Measurements from ENCODE around the gene ASB8.

The ASB8 gene, protein sequence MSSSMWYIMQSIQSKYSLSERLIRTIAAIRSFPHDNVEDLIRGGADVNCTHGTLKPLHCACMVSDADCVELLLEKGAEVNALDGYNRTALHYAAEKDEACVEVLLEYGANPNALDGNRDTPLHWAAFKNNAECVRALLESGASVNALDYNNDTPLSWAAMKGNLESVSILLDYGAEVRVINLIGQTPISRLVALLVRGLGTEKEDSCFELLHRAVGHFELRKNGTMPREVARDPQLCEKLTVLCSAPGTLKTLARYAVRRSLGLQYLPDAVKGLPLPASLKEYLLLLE

DNA sequence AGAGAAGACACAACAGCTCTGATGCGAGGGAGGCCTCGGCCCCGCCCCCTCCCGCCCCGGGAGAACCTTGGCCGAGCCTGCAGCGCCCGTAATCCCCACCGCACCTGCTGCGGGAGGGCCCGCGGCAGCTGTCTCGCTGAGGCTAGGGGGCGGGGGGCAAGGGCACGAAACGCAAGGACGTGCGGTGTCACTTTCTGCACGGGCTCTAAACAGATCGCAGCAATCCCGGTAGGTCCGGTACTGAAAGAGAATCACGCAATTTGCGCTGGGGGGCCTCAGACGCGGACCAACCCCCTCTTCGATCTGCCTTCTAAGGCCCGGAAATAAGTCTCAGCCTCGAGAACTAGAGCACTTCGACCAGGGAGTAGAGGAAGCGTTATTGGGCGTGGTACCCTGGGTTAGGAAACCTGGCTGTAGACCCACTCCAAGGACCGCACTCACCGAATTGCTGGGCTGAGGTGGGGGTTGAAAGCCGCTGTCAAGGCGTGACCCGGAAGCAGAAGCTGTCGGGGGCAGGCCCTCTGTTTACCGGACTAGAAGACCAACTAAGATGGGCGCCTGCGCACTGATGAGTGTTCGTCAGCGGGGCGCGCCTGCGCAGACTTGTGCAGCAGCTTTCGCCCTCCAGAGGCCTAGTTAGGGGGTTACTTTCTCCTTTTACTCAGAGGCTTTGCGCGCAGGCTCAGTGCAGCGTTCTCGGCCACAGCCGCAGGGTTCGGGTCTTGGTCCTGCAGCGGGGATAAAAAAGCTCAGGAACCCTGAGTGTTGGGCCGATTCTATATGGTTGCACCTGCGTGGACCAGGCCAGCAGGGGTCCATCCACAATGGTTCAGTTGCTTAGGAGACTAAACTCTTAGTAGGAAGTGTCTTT lies at the start of gene ASB8:
ASB8 (minus strand) TSS at position 498 of the 871 bp plus-strand sequence. CDS start 4,019 bp downstream, outside the sequence.
- in situ Hi-C loops (cut with HindIII; ENCODE audit: low pct_ligation_motif_present, low pct_unique_long_range_greater_than_20kb, low sequenced_read_pairs): no loop called here
- DNase-seq: peak; percentile 100

DNA sequence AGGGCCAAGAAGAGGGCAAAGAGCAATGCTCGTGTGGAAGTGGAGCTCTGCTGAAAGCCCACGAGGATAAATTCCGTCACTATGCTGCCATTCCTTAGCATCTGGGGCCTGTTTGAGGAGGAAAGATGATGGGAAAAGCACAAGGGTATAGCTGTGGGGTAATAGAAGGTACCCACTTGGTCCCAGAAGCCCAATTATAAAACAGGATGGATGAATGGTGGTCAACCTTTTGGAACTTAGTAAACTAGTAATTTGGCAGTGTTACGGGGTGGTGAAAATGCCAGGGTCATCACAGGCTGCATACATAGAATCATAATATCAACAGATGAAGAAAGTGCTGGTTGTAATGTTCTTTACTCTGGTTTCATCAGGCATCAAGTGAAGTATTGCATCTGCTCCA lies 45.9 kb upstream of the ASB8 start, which contains the start of gene OR10AD1:
OR10AD1 (minus strand) TSS at position 101 of the 400 bp plus-strand sequence; CDS start at position 101, 0 bp downstream.
- no peak for DNase-seq
- in situ Hi-C loops (cut with HindIII; ENCODE audit: low pct_ligation_motif_present, low pct_unique_long_range_greater_than_20kb, low sequenced_read_pairs): no loop called here

DNA sequence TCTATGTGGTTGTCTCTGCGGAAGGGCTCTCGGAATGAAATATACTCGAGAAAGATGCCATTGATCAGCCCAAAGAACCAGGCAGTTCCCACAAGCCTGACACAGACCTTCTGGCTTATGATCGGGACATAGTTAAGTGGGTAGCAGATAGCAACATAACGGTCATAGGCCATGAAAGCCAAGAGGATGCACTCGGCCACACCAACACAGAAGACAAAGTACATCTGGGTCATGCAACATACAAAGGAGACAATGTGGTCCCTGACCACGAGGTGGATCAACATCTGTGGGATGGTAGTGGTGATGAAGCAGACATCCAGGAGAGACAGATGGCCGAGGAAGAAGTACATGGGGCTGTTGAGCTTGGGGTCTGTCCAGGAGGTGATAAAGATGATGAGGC lies 45.5 kb upstream of the ASB8 start:
- in situ Hi-C loops (cut with HindIII; ENCODE audit: low pct_ligation_motif_present, low pct_unique_long_range_greater_than_20kb, low sequenced_read_pairs): no loop called here
- DNase-seq: no peak

DNA sequence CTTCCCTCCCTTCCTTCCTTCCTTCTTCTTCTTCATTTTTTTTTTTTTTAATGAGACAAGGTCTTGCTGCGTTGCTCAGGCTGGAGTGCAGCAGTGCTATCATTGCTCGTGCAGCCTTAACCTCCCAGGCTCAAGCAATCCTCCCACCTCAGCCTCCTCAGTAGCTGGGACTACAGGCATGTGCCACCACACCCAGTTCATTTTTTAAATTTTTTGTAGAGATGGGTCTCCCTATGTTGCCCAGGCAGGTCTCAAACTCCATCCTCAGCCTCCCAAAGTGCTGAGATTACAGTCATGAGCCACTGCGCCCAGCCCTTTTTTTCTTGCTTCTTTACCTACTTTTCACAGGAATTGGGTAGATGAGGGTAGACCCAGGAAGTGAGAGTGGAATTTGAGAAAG lies 44.2 kb upstream of the ASB8 start:
- in situ Hi-C loops (cut with HindIII; ENCODE audit: low pct_ligation_motif_present, low pct_unique_long_range_greater_than_20kb, low sequenced_read_pairs): no loop called here

DNA sequence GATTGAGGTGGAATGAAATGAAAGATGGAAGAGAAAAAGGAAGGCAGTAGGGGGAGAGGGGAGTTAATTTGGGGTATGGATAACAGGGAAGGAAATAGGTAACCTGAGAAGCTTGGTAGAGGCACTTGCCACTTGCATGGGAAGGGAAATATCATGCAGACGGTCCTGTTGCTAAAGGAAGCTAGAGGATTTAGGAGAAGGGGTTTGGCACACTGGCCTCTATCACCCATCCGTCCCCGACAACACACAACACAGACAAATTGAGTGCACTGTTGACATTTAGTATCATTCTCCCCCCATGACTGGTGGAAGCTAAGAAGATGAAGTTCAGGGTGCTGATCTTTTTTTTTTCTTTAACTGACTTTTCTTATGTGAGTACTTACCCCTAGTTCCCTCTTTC lies 43.8 kb upstream of the ASB8 start:
- DNase-seq: no peak
- in situ Hi-C loops (cut with HindIII; ENCODE audit: low pct_ligation_motif_present, low pct_unique_long_range_greater_than_20kb, low sequenced_read_pairs): no loop called here

More for the DNA sequence above, 44.2 kb upstream of the ASB8 start:
- DNase-seq: no peak

DNA sequence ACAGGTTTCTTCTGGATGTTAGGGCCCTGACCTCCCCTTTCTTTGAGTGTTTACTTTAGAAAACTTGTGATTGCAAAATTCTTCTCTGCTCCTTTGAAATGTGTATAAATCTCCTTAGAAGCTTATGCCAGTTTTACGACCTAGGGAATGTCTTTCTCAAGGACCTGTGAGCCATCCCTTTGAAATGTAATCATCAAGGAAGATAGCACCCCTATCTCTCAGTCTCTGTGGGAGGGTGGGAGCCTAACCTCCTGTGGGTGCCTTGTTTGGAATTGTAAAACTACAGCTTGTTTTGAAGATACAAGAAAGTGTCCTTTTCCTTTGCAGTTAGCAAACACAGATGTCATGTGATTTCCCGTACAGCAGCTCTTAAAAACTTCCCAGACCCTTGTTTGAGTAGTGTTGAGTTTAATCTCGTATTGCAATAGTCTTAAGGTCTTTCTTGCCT lies 42.5 kb upstream of the ASB8 start:
- in situ Hi-C loops (cut with HindIII; ENCODE audit: low pct_ligation_motif_present, low pct_unique_long_range_greater_than_20kb, low sequenced_read_pairs): no loop called here

DNA sequence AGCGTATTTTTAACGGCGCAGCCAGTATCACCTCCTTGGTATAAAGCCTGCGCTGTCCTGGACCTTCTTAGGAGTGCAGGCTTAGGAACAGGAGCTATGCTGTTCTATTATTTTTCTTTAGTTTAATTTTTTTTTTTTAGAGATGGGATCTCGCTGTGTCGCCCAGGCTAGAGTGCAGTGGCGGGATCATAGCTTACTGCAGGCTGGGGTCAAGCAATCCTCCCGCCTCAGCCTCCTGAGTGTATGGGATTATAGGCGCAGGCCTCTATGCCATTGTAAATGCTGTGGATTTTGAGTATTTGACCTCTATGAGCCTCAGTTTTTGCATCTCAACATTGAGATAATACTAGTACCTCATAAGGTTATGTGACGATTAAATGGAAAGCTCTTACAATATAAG lies 41.7 kb upstream of the ASB8 start:
- no peak for DNase-seq
- in situ Hi-C loops (cut with HindIII; ENCODE audit: low pct_ligation_motif_present, low pct_unique_long_range_greater_than_20kb, low sequenced_read_pairs): no loop called here

More for the DNA sequence above, 42.5 kb upstream of the ASB8 start:
- no peak for DNase-seq

DNA sequence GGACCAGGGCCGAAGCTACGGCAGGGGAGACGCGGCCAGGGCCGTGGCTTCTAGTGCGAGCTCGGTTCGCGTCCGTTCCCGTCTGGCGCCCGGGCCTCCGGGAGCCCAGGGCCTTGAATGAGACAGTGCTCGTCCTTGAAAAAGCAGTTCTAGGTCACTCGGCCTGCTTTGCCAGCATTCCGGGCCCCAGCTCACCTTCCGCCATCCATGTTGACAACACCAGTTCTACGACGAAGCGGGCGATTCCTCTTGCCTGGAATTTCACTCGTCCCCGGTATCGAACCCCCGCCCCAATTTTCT lies 41.3 kb upstream of the ASB8 start:
- DNase-seq: peak; percentile 18
- in situ Hi-C loops (cut with HindIII; ENCODE audit: low pct_ligation_motif_present, low pct_unique_long_range_greater_than_20kb, low sequenced_read_pairs): no loop called here

DNA sequence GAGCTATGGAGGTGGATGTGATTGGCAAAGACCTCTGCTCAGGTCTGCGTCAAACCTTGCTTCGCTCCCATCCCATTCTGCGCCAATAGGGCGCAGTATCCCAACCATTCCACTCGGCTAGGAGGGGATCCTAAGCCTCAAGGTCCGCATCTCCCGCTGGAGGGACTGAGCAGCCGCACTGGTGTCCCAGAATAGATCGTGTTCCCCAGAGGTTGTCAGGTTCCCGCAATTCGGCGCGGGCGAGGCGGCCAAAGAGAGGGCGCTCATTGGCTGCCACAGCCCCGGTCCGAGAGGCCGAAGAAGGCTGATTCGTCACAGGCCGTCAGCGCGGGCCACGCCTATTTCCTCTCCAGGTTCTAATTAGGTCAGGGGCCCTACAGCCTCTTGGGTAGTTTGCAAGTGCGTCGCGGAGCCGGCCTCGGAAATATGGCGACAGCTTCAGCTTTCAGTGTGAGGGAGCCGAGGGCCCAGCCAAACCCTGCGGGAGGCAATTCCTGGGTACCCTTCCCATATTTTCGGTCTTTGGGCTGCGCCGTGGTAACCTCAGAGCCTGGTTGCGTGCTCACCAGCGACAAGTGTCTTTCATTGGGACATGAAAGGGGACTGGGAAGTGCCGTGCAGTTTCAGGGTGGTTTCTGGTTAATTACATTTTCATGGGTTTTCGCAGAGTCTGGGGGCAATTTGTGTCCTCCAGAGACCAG lies 40.8 kb upstream of the ASB8 start:
- in situ Hi-C loops (cut with HindIII; ENCODE audit: low pct_ligation_motif_present, low pct_unique_long_range_greater_than_20kb, low sequenced_read_pairs): no loop called here
- peak; percentile 96 for DNase-seq

DNA sequence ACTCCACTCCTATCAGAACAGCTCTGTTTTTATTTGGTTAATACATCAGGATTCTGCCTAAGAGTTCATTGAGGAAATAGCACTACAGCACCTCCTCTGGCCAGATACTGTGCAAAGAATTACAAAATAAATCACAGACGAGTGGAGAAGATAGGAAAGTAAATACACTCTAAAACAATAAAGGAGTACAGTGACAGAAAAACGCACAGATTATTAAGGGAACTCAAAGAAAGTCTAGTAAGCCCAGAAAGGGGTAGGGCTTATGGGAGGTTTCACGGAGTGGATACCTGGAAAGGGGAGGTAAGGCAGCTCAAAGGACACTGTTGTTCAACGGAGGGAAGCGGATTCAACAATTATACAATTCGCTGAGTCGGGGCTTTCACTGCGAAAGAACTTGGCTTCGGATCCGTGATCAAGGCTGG lies 40.2 kb upstream of the ASB8 start:
- DNase-seq: peak; percentile 79
- in situ Hi-C loops (cut with HindIII; ENCODE audit: low pct_ligation_motif_present, low pct_unique_long_range_greater_than_20kb, low sequenced_read_pairs): no loop called here

DNA sequence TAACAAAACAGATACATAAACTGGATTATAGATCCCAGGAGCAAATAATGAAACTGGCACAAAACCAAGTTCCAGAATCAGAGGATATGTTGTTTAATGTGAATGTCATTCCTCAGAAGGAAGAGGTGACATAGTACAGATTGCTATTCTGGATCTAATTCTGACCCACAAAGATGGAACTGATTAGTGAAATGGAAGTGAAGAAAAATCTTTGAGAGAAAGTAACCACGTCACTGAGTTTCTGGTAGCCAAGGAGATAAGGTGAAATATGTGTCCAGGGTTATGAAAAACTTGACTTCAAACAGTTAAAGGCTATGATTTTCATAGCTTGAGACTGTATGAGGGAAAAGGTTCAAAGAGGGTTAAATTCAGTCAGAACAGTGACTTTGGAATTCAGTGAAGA lies 37.5 kb upstream of the ASB8 start:
- no peak for DNase-seq
- in situ Hi-C loops (cut with HindIII; ENCODE audit: low pct_ligation_motif_present, low pct_unique_long_range_greater_than_20kb, low sequenced_read_pairs): no loop called here

DNA sequence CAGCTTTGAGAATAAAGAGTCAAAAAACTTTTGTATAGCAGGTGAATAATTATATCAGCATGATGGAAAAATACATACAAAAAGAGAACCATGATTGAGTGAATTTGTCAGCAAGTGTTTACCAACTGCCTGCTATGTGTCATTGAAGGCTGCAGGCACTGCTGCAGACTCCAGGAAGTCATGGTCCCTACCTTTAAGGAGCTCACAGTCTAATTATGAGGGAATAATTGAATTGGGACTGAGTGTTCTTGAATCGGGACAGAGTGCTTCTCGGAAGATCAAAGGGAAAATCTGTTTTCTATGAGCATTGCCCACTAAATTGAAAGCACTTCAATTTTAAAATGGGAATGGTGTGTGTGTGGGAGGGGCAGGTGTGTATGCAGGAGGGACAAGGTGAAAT lies 36.3 kb upstream of the ASB8 start:
- in situ Hi-C loops (cut with HindIII; ENCODE audit: low pct_ligation_motif_present, low pct_unique_long_range_greater_than_20kb, low sequenced_read_pairs): no loop called here
- no peak for DNase-seq

DNA sequence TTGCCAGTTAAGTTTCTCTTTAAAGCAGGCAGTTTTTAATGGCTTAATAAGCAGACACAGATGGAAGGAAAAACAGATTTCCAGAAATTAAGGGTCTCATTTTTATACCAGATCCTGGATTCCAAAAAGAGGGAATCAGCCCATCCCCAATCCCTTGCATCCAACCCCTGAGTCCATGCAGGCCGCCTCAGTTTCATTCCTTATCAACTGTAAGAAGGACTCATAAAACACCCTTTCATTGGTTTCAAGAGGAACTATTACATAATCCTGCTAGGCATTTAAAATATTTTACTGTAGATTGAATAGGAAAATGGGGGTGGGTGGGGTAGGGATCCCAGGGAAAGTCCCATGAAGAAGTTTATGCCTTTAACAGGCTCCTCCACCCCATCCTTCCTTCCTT lies 35.5 kb upstream of the ASB8 start:
- in situ Hi-C loops (cut with HindIII; ENCODE audit: low pct_ligation_motif_present, low pct_unique_long_range_greater_than_20kb, low sequenced_read_pairs): no loop called here
- no peak for DNase-seq

DNA sequence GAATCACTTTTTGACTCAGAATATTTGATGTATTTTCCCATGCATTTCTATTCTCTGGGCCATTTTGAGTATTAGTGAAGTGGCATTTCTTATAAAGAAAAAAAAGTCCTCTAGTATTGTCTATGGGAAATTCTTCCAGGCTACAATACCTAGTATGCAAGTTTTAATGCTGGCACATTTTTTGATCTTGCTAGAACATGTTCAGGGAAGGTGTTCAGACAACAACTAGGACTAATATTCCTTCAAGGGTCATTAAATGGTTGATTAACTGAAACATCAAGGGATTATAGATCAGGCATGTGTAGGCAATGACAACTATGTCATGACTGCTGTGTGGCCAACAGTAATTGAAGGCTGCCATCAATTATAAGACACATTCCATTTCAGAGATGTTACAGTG lies 33.8 kb upstream of the ASB8 start:
- DNase-seq: no peak
- in situ Hi-C loops (cut with HindIII; ENCODE audit: low pct_ligation_motif_present, low pct_unique_long_range_greater_than_20kb, low sequenced_read_pairs): no loop called here

DNA sequence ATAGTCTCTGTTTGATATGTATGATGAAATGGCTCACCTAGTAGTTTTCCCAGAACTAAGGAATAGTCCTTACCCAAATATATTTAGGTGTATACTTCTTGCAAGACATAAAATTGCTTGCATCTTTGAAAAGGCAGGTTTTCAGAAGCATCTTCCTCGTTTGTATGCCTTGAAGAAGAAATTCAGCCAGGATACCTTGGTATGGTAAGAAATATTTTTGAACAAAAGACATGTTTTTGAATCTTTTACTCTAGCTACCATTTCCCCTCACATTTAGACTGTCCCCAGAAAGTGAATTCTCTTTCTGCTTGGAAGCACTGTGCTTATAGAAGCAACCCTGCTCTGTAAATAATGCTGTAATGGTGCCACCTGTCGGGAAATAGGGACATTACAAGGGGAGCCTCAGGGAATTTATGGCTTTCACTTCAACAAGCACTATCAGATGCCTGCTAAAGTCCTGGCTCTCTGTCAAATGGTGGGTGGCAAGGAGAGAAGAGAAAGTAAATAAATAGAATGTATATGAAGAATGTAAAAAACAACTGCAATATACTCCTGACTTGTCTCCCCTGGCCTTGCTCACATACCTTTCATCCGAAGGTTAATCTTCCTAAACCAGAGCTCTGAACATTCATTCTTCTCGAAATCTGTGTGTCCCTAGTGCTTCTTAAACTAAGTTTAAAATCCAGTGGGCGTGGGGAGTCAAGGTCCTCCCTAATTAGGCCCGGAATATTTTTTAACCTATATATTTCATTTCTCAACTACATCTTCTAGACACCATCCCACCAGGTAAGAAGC lies 32.2 kb upstream of the ASB8 start:
- peak; percentile 75 for DNase-seq
- in situ Hi-C loops (cut with HindIII; ENCODE audit: low pct_ligation_motif_present, low pct_unique_long_range_greater_than_20kb, low sequenced_read_pairs): no loop called here

DNA sequence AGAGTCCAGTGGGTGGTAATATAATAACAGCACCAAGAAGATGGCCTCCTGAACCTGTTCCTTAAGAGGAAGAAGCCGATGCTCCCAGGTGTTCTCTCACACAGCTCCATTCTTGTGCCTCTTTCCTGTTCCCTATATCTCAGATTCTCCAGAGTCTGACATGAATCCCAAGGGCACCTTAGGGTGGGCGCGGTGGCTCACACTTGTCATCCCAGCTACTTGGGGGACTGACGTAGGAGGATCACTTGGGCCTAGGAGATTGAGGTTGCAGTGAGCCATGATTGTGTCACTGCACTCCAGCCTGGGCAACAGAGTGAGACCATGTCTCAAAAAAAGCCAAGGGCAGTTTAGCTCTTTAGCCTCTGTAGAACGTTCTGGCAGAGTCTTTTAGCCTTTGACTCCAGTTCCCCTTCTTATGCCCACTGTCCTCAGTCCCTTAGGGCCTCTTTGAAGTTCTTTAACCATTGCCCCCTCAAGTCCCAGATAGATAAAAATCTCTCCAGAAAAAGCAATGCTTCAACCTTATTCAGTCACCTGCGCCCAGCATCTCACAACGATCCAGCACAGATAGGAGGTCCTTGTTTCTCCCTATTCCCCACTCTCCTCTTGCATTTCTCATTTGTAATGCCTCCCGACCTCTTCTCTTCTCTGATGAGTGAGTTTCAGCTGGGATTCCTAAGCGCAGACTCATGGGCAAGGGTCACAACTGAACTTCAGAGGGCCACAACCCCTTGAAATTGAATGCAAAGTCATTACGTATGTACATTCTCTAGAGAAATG lies 30.8 kb upstream of the ASB8 start:
- in situ Hi-C loops (cut with HindIII; ENCODE audit: low pct_ligation_motif_present, low pct_unique_long_range_greater_than_20kb, low sequenced_read_pairs): no loop called here
- no peak for DNase-seq

DNA sequence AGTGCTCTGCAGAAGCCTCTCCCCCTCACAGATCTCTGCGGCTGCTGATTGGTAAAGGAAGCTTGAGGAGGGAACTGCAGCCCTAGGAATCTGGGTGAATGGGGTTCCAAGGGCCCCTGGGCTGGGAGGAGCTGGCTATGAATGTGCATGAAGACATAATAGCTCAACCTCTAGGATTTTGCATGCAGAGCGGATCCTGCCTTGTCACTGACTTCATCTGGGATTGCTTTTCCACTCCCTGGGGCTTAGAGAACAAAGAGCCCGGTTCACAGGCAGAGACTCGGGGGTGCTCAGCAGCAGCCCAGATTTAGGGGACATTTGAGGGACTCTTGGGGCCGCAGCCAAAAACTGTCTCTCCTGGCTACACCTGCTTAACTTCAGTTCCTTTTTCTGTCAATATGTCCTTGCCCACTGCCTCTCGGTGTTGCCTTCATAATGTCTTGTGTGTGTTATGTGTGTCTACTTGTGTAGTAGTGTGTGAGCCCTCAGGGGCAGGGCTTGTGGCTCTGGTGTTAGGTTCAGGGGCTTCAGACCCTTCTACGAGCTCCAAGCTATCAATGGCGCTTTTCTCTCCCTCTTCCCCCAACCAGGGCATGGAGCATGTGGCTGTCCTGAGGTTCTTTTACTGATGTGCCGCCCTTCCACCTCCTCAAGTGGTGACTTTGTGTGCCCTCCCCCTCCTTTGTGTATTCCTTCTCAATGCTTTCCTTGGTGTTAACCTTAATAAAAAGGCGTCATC lies 28.0 kb upstream of the ASB8 start:
- in situ Hi-C loops (cut with HindIII; ENCODE audit: low pct_ligation_motif_present, low pct_unique_long_range_greater_than_20kb, low sequenced_read_pairs): no loop called here
- DNase-seq: no peak
